ENCODE data around the gene TNFRSF4.

- TF ChIP-seq, protein P1, sequence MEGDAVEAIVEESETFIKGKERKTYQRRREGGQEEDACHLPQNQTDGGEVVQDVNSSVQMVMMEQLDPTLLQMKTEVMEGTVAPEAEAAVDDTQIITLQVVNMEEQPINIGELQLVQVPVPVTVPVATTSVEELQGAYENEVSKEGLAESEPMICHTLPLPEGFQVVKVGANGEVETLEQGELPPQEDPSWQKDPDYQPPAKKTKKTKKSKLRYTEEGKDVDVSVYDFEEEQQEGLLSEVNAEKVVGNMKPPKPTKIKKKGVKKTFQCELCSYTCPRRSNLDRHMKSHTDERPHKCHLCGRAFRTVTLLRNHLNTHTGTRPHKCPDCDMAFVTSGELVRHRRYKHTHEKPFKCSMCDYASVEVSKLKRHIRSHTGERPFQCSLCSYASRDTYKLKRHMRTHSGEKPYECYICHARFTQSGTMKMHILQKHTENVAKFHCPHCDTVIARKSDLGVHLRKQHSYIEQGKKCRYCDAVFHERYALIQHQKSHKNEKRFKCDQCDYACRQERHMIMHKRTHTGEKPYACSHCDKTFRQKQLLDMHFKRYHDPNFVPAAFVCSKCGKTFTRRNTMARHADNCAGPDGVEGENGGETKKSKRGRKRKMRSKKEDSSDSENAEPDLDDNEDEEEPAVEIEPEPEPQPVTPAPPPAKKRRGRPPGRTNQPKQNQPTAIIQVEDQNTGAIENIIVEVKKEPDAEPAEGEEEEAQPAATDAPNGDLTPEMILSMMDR (IDR thresholded peaks at IDR 0.05) = no peak
- TF ChIP-seq EP300 (IDR thresholded peaks at IDR 0.05) (no peak), POLR2AphosphoS5 (IDR thresholded peaks at IDR 0.05) (no peak), POLR2A (IDR thresholded peaks at IDR 0.05; ENCODE audit: low read depth) (no peak)
Measured at GRCh38 chr1:1243266-1243660, 29.3 kb upstream of the TNFRSF4 start.

All from esophagus muscularis mucosa (tissue), 4 donors.